ENCODE data around the gene PSORS1C1. TPM values are rescaled to one million over a fixed set of nuclear protein-coding genes. Genes with fewer than 3 reads are reported as not detected.

The PSORS1C1 gene
- total and polyA plus RNA-seq, 7 donors: 0.03 to 0.47 (median 0.07) TPM; not detected in 1

GRCh38 chr6:31110825-31111582 lies 3.6 kb upstream of the PSORS1C1 start:
- ATAC-seq (no peak), DNase-seq (no peak)
- H3K4me1 ChIP-seq: no peaks in the 10 kb centered on the region
- TF ChIP-seq CTCF (IDR thresholded peaks at IDR 0.05): no peak
- no peak overlapping the region for H3K4me3 ChIP-seq
- no peaks in the 10 kb centered on the region for H3K9me3 ChIP-seq
- no peak overlapping the region for H3K27ac ChIP-seq
- intact Hi-C loops (cut with DNase I): no loop called here
- H3K27me3 ChIP-seq (ENCODE audit: insufficient read depth in 3 of 3, low read length in 2 of 3): peaks cover 0 to 19% (median 0%) of the 10 kb centered on the region in 3 donors
- 70 to 78% (median 77%) methylated on average over 11 of the region's 11 CpGs for WGBS, 3 donors
- no peaks in the 10 kb centered on the region for H3K36me3 ChIP-seq (ENCODE audit: insufficient read depth in 1 of 2, low read depth in 1 of 2)

- peaks cover 0 to 19% (median 0%) of the 10 kb centered on the region in 3 donors for H3K27me3 ChIP-seq (ENCODE audit: insufficient read depth in 3 of 3, low read length in 2 of 3)
- TF ChIP-seq CTCF (IDR thresholded peaks at IDR 0.05): no peak
- no peaks in the 10 kb centered on the region for H3K4me1 ChIP-seq
- no peak for ATAC-seq
- H3K36me3 ChIP-seq (ENCODE audit: insufficient read depth in 1 of 2, low read depth in 1 of 2): no peaks in the 10 kb centered on the region
- no peak overlapping the region for H3K4me3 ChIP-seq
- H3K27ac ChIP-seq: no peak overlapping the region
- no peaks in the 10 kb centered on the region for H3K9me3 ChIP-seq
- 88 to 95% (median 88%) methylated on average over 12 to 13 of the region's 13 CpGs for WGBS, 3 donors
- DNase-seq: no peak
- intact Hi-C loops (cut with DNase I): no loop called here
These were observed 2.9 kb upstream of the PSORS1C1 start for GRCh38 chr6:31111712-31112111.

GRCh38 chr6:31112478-31112877 lies 2.1 kb upstream of the PSORS1C1 start, which contains the start of gene C6orf15:
Gene C6orf15 (minus strand): TSS chr6:31112575. CDS start chr6:31112555, 20 bp downstream.
- Histone ChIP-seq H3K27ac (no peak within 1 kb of the TSS), H3K9me3 (no peaks in the 10 kb centered on the region), H3K4me3 (no peak within 1 kb of the TSS), H3K27me3 (ENCODE audit: insufficient read depth in 3 of 3, low read length in 2 of 3) (peaks cover 0 to 19% (median 0%) of the 10 kb centered on the region in 3 donors), H3K4me1 (no peaks in the 10 kb centered on the region), H3K36me3 (ENCODE audit: insufficient read depth in 1 of 2, low read depth in 1 of 2) (no peaks in the 10 kb centered on the region)
- DNase-seq: no peak
- no peak for ATAC-seq
- intact Hi-C loops (cut with DNase I): no loop called here
- WGBS, 3 donors: 85 to 97% (median 85%) methylated on average over 5 of the region's 5 CpGs
- no peak for TF ChIP-seq CTCF (IDR thresholded peaks at IDR 0.05)

GRCh38 chr6:31113861-31114540 lies 599 bp upstream of the PSORS1C1 start:
- Histone ChIP-seq H3K4me1 (no peaks in the 10 kb centered on the region), H3K4me3 (no peak overlapping the region), H3K36me3 (ENCODE audit: insufficient read depth in 1 of 2, low read depth in 1 of 2) (no peaks in the 10 kb centered on the region), H3K27ac (no peak overlapping the region), H3K27me3 (ENCODE audit: insufficient read depth in 3 of 3, low read length in 2 of 3) (peaks cover 0 to 26% (median 0%) of the 10 kb centered on the region in 3 donors), H3K9me3 (no peaks in the 10 kb centered on the region)
- ATAC-seq: peak in 2 of 4 donors; percentile 18 to 35
- 61 to 74% (median 70%) methylated on average over 6 to 7 of the region's 7 CpGs for WGBS, 3 donors
- TF ChIP-seq CTCF (IDR thresholded peaks at IDR 0.05): no peak
- intact Hi-C loops (cut with DNase I): no loop called here
- no peak for DNase-seq

Measured in psoas muscle (tissue), 8 donors.